Lung (tissue), 12 donors: ENCODE data around the gene FLRT2. TPM values are rescaled to one million over a fixed set of nuclear protein-coding genes. Genes with fewer than 3 reads are reported as not detected.

Experiments
- ATAC-seq: fragments of 200-7000 bp; cut with Tn5 transposase; one replicate; pipeline ENCODE4 v1.9.1; 2020; ENCODE audit warnings: moderate number of reproducible peaks; ENCODE audit not compliant: insufficient read depth, low FRiP score
- DNase-seq, 3 donors: peaks; one replicate each; pipeline ENCODE4 v3.0.0-alpha.2; 2013 to 2017
- H3K27ac ChIP-seq, 2 donors: one replicate each; pipeline ENCODE4 v1.5.1; 2013; ENCODE audit warnings: mild to moderate bottlenecking in 2 of 2, moderate library complexity in 2 of 2, control low read depth in 1 of 2, inconsistent platforms in 1 of 2, low read depth in 1 of 2, low read length in 1 of 2
- H3K27me3 ChIP-seq, 3 donors: one replicate each; pipeline ENCODE4 v1.5.1; 2013; ENCODE audit warnings: low read length in 2 of 3; ENCODE audit not compliant: control insufficient read depth in 3 of 3, insufficient read depth in 3 of 3
- H3K36me3 ChIP-seq, 4 donors: one replicate each; pipeline ENCODE4 v1.5.1; 2013; ENCODE audit warnings: low read length in 4 of 4, mild to moderate bottlenecking in 1 of 4, moderate library complexity in 1 of 4; ENCODE audit not compliant: control insufficient read depth in 4 of 4, insufficient read depth in 4 of 4
- H3K4me1 ChIP-seq, 5 donors: one replicate each; pipeline ENCODE4 v1.5.1; 2013; ENCODE audit warnings: low read length in 5 of 5, mild to moderate bottlenecking in 2 of 5, moderate library complexity in 1 of 5; ENCODE audit not compliant: control insufficient read depth in 5 of 5, insufficient read depth in 5 of 5
- H3K4me3 ChIP-seq: one replicate; pipeline ENCODE4 v1.5.1; 2013; ENCODE audit warnings: mild to moderate bottlenecking, control low read depth, moderate library complexity
- H3K9ac ChIP-seq, 2 donors: one replicate each; pipeline ENCODE4 v1.5.1; 2013; ENCODE audit warnings: low read length in 2 of 2, control low read depth in 1 of 2; ENCODE audit not compliant: insufficient read depth in 1 of 2
- H3K9me3 ChIP-seq, 4 donors: one replicate each; pipeline ENCODE4 v1.5.1; 2013; ENCODE audit warnings: low read length in 3 of 4, mild to moderate bottlenecking in 1 of 4, moderate library complexity in 1 of 4; ENCODE audit not compliant: control insufficient read depth in 4 of 4, insufficient read depth in 3 of 4
- CTCF ChIP-seq: IDR thresholded peaks from 2 replicates; pipeline ENCODE4 v1.5.1; 2012; ENCODE audit warnings: mild to moderate bottlenecking; ENCODE audit errors: control extremely low read depth, extremely low read depth
- WGBS, 2 donors: extraction: QIAGEN DNeasy Blood & Tissue Kit; methylation state at CpG; one replicate each; pipeline ENCODE4 v1.1.7; 2013; 5-methylcytosine and 5-hydroxymethylcytosine counted together
- polyA plus RNA-seq, 2 donors: library from polyadenylated mRNA; stranded (reverse); fragments of 200-250 nt; gene quantifications; one replicate each; pipeline ENCODE4 v1.2.1, GENCODE V29; 2013
- total RNA-seq, 2 donors: library from RNA; depleted of rRNA in 1 of 2; stranded (reverse); fragments of >200 nt in 1 of 2; gene quantifications; one replicate each; pipeline ENCODE4 v1.2.1, GENCODE V29; 2014 to 2021
- donor health status: control.
- donor health status: control.
- donor health status: Bipolar disorder and iron deficiency.
- donor health status: healthy.
- donor health status: DM: yes; HTN: yes; CAD: no.

The FLRT2 gene
- total and polyA plus RNA-seq, 4 donors, result 1.2 to 53.7 (median 8.8) TPM

- no peak for TF ChIP-seq CTCF
- Histone ChIP-seq H3K9ac (no peak overlapping the region), H3K36me3 (no peaks in the 10 kb centered on the region), H3K4me1 (no peaks in the 10 kb centered on the region), H3K27ac (no peak overlapping the region), H3K27me3 (no peaks in the 10 kb centered on the region), H3K9me3 (no peaks in the 10 kb centered on the region), H3K4me3 (no peak overlapping the region)
- DNase-seq (no peak), ATAC-seq (peak; percentile 64)
- WGBS, 2 donors, result 53 to 76% methylated on average over 3 of the region's 3 CpGs
Observed at GRCh38 chr14:85607651-85608081, 77.7 kb downstream of the FLRT2 start.

DNA sequence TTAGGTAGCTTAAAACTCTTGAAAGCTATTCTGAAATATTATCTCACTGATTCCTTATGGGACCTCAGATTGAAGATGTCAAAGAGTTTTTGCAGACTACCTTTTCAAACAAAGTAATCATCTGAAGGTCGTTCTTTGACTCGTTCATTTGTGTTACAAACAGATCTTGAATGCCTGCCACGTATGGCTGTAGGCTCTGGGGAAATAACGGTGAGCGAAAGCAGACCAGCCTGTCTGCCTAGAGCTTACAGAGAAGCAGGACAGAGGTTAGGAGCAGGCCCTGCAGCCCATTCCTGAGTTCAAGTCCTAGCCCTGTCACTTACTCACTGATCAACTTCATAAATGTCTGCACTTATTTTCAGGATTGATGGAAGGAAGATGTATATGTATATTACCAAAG, 83.6 kb downstream of the FLRT2 start:
- no peaks in the 10 kb centered on the region for H3K9me3 ChIP-seq
- WGBS, 2 donors, result 83 to 89% methylated on average over 5 of the region's 5 CpGs
- H3K4me3 ChIP-seq, result no peak overlapping the region
- no peak overlapping the region for H3K27ac ChIP-seq
- H3K27me3 ChIP-seq, result no peaks in the 10 kb centered on the region
- no peak overlapping the region for H3K9ac ChIP-seq
- no peak for ATAC-seq
- no peak for DNase-seq
- H3K36me3 ChIP-seq, result no peaks in the 10 kb centered on the region
- no peak for TF ChIP-seq CTCF
- no peaks in the 10 kb centered on the region for H3K4me1 ChIP-seq

DNA sequence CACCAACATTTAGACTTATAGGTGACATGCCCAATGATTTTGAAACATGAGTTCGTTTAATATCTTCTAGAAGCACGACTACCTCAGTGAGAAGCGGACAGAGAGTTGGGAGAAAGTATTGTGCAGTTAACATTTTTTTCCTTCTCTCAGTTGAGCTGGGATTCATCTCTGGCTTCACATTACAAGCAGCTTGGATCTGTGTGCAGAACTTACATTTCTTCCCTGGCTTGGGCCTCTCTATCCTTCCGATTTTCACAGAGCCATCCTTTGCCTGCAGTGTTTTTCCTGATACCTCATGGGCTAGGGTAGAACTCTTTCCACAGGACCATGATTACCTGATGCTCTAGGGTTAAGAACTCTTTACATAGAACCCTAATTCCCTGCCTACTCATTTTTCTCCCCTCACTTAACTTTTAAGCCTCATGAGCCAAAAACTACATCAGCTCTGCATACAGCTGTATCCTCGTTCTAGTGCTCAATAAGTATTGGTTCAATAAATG, 86.5 kb downstream of the FLRT2 start:
- Histone ChIP-seq H3K27ac (no peak overlapping the region), H3K9ac (no peak overlapping the region), H3K4me1 (no peaks in the 10 kb centered on the region), H3K27me3 (no peaks in the 10 kb centered on the region), H3K9me3 (no peaks in the 10 kb centered on the region), H3K36me3 (no peaks in the 10 kb centered on the region), H3K4me3 (no peak overlapping the region)
- no peak for DNase-seq
- no peak for TF ChIP-seq CTCF
- ATAC-seq, result no peak
- 90 to 94% methylated on average over 5 of the region's 5 CpGs for WGBS, 2 donors

DNA sequence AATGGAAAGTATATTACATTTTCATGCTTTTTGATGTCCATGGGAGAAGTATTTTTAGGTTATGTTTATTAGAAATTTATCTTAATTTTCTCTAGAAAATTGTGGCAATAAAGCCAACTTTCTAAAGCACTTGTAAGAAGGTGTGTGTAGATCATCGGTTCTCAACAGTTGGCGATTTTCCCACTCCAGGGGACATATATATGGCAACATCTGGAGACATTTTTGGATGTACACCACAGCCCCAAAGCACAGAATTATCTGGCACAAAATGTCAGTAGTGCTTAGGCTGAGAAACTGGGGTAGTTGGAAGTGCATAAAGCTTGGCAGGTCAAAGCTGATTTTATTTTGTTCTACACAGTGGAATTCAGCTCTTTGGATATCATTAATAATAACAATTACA, 86.9 kb downstream of the FLRT2 start:
- Histone ChIP-seq H3K9me3 (no peaks in the 10 kb centered on the region), H3K4me1 (no peaks in the 10 kb centered on the region), H3K9ac (no peak overlapping the region), H3K4me3 (no peak overlapping the region), H3K36me3 (peaks cover 0 to 1% (median 0%) of the 10 kb centered on the region in 4 donors), H3K27me3 (no peaks in the 10 kb centered on the region), H3K27ac (no peak overlapping the region)
- ATAC-seq (no peak), DNase-seq (no peak)
- TF ChIP-seq CTCF, result no peak
- 92 to 93% methylated on average over 2 of the region's 2 CpGs for WGBS, 2 donors
